Activated CD4-positive, alpha-beta T cell treated with anti-CD3 and anti-CD28 coated beads for 1 hour (primary cell): Measurements from ENCODE around the gene PAX5.
A peak's percentile ranks its signal among the peaks of the same experiment; 100 is the strongest.
"Not testable (repeated sequence)": the region's sequence is repeated elsewhere in the genome, so short reads cannot be mapped to it uniquely, and the experiment has no call there.

Source experiments
- DNase-seq: peaks from one replicate; pipeline ENCODE4 v3.0.0-alpha.2; 2020

Gene PAX5

DNA sequence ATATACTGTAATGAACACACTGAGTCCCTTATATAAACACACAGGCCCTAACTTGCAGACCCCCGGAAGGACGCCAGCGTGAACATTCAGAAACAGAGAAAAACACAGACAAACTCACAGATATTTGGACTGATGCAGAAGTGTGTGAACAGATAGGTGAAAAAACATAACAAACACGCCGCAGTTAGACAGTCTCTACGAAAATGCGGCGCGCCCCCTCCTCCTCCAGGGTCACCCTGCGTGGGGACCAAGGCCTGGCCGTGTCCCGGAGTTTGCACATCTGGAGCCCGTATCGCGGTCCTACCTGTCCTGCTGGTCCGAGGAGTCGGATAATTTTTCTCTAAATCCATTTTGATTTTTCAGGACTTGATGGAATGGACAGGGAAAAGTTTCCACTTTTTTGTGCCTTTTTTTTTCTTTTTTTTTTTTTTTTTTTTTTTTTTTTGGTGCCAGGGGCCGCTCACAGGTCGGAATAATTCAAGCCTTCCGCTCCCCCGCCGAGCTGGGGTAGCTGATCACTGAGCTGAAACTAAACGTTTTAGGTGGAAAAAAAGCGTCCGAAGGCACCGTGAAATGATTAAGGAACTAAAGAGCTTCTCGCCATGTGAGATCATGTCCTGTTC lies at the start of gene PAX5:
Gene PAX5 (minus strand): TSS at position 587 of the 623 bp plus-strand sequence. CDS start 237 bp downstream, at position 350.
- DNase-seq, result no peak

DNA sequence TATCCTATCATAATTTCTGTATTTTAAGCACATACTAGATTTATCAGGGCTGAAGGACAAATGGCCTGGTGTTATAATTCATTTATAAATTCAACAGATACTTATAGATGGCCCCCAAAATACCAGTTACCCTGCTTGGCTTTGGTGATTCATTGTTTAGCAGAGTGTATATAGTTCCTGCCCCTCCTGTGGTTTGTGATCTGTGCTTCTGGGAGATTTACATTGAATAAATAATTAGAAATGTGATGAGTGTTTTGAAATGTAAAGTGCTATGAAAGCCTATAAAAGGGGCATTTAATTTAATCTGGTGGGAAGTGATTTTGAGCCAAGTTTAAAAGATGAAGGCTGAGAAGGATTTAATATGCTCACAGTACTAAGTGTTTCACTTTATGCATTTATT lies 49.6 kb upstream of the PAX5 start:
- DNase-seq, result no peak

DNA sequence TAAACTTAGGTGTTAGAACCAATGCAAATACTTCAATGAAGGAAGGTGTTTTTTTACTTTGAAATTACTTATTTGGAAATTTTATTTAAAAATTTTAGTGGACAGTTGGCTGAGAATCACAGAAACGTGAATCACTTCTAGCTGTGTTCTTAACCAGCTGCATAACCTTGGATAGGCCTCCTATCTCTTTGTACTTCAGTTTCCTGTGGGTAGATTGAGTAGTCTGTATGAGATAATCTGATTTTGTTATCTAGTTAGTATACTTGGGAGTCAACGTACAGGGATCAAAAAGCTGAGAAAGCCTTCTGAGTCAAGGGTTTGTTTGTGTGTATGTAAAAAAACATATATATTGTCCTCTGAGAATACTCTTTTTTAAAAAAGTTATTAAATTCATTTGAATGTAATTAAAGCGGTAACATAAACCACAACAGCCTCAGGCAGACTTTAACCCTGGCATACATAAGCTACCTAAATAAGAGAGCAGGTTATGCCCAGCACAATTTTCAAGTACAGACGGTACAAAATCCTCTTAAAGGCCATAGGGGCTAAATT lies 48.2 kb upstream of the PAX5 start:
- DNase-seq, result no peak

DNA sequence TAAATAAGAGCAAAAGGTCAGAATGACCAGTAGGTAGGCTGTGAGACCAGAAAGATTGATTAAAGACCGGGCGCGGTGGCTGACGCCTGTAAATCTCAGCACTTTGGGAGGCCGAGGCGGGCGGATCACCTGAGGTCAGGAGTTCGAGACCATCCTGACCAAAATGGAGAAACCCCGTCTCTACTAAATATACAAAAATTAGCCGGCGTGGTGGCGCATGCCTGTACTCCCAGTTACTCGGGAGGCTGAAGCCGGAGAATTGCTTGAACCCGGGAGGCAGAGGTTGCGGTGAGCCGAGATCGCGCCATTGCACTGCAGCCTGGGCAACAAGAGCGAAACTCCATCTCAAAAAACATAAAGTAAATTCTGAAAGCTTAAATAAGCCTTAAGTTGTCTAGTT lies 47.4 kb upstream of the PAX5 start:
- DNase-seq, result not testable (repeated sequence)

DNA sequence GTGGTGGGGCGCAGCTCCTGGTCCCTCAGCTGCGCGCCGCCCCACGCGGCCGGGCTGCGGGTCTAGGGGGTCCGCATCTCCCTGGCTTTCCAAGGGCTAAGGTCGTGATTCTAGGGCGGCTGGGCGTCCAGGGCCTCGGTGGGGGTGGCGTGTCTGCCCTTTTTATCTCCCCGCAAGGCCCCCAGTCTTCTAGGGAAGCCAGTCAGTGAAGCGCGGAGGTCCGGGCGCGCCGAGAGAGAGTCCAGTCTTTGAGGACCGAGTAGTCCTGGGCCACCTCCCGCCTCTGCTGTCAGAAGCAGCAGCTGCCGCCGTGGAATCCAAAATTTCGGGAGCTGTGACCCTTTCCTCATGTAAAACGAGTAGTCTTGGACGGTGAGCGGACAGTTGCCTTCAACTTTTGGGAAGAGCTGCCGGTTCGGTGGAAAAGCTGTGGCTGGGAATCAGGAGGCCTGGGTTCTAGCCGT lies 46.1 kb upstream of the PAX5 start:
- not testable (repeated sequence) for DNase-seq

DNA sequence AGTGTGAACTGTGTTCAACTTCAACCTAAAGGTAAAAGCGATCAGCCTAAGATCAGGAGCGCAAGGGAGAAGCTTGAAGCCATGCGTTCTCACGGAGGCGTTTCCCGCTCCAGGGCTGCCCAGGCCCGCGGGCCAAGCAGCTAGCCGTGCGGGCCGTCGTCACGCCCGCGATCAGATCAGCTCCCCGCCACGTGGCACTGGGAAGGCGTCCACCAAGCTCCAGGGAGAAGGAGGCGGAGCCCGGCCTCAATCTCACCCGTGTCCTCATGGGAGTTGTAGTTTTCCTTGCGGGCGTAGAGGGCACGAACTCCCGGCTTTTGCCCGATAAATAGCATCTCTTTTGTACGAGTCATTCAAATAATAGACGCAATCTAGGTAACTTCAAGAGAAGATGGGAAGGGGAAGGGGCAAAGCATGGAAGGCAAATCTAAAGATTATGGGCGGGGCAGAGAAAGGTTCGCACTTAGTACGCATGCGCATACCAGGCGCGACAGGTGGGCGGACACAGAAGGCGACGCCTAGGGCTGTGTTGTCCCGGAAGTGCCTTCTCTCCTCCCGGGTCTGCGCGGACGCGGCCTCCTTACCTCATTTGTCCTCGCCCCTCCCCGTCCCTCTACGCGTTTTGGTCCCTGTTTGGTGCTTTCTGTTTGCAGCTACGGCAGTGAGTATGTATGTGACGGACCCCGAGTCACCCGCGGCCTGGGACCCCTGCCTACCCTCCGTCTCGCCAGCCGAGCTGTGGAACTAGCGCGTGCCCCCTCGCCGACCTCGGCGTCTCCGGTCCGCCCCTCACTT lies 45.5 kb upstream of the PAX5 start:
- DNase-seq, result peak; percentile 88

DNA sequence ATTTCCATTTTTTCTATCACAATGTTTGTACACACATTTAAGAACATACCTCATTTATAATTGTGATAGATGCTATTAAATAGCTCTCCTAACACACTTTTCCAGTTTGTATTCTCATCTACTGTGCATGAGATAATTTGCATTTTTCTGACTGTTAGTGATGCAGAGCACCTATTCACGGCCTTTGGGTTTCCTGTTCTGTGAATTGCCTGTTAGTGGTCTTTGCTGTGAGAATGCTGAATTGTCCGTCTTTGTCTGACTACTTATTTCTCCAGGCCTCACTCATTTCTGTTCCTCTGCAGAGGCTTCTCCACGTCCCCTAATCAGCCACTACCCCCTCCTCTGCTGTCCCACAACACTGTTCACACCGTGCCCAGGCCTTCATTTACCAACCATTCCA lies 40.7 kb upstream of the PAX5 start:
- not testable (repeated sequence) for DNase-seq

DNA sequence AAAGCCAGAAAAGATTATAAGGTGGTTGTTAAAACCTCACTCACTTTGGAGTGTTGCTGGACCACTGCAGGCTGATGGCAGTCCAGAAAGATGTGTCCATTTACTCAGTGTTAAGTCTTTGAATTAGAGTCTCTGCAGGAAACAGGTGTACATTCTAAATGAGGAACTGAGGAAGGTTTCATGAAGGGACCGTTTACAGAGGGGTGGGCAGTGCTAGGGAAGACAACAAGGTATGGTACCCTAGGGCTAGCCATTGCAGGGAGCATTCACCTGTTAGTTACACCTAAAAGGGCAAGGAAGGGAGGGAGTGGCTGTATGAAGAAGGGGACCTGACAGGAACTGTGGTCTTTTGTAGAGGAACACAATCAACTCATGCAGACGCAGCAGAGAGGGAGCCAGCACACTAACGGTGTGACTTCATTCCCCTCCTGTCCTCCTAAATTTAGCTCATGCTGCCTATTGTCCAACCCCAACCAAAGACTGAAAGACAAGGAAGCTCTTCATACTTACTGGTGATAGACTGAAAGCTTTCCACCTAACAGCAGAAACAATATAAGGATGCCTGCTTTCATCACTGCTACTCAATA lies 32.2 kb upstream of the PAX5 start:
- DNase-seq, result no peak

DNA sequence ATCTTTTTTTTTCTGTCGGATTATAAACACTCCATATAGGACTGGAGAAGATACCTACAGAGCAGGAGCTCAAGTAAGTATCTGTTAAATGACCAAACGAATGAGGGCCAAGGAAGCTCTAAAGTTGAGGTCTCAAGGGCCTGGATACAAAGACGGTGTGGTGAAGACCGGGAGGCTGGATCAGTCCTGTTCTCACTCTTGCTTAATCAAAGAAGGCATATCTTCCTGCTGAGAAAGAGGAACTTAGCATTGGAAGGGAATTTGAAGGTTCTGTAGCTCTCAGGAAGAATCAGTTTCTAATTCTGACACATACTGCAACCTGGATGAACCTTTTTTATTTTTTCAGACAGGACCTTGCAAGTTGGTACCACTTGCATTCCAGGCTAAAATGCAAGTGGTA lies 28.3 kb upstream of the PAX5 start:
- no peak for DNase-seq

DNA sequence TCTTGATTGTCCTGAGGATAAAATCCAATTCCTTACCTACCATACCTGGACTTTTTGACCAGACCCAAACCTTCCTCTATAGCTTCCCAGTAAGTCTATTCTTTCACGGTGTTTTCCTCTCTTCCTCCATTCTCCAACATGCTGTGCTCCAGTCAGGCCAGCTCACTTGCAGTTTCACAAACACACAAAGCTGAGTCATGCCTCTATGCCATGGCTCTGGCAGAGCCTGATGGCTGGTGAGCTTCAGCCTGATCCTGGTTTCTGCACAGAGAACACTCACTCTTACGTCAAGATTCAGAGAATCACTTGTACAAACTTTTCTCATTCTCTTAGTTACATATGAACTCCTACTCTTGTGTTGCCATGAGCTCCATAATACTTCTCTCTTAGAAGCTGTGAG lies 27.7 kb upstream of the PAX5 start:
- no peak for DNase-seq

DNA sequence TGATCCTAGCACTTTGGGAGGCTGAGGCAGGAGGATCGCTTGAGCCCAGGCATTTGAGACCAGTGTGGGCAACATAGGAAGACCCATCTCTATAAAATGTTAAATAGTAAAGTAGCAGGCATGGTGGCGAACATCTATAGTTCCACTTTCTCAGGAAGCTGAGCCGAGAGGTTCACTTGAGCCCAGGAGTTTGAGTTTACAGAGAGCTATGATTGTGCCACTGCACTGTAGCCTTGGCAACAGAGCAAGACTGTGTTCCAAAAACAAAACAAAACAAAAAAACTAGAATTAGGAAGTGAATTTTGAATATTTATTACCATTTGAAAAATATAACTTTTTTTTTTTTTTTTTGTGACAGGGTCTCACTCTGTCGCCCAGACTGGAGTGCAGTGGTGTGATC lies 26.8 kb upstream of the PAX5 start:
- no peak for DNase-seq

DNA sequence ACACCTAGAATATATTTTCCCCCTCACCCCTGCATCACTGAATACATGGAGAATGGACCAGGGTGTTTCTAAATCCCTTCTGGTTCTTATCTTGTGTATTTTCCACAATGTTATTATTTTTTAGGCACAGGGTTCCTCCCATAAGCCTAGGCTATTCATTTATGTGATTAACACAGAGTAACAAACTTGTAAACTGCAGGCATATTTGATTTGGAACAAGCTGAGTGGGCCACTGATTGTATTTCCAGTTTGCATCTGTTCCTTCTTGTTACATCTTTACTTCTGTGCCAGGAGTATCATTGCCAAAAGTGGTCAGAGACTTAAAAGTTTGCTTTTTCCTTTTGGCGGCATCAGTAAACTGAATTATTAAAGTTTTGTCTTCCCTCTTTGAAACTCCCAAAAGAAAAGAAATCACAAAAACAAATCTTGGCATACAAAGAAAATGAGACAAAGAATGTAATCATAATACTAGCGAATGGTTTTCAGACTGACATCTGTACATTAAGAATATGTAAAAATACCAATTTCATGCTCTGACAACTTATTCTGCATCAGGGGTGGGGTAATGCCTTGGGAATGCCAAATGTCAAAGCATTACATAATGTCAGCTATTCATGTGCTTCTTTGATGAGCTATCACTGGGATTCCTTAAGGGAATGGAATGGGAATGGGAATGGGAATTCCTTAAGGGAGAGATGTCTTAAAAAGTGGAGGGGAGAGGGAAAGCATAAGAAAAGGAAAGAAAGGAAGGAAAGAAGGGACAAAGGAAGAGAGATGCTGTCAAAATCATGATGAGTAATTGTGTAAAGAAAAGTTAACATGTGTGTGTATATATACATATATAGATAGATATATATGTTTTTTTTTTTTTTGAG lies 22.2 kb upstream of the PAX5 start:
- no peak for DNase-seq

DNA sequence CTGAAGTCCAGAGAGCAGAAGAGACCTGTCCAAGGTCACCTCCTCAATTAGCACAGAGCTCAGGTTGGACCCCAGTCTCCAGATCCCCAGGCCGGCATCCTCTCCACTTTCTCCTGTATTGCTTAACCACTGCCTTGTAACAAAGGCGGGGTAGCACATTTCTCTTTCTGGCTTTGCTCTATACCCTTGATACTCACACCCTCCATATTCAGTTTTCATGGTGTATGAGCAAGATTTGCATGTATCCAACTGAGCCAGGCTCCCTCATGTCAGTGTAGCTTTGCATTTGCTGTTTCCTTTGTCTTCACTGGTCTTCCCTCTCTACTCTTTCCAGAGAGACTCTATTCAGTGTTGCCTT lies 20.3 kb upstream of the PAX5 start:
- not testable (repeated sequence) for DNase-seq

DNA sequence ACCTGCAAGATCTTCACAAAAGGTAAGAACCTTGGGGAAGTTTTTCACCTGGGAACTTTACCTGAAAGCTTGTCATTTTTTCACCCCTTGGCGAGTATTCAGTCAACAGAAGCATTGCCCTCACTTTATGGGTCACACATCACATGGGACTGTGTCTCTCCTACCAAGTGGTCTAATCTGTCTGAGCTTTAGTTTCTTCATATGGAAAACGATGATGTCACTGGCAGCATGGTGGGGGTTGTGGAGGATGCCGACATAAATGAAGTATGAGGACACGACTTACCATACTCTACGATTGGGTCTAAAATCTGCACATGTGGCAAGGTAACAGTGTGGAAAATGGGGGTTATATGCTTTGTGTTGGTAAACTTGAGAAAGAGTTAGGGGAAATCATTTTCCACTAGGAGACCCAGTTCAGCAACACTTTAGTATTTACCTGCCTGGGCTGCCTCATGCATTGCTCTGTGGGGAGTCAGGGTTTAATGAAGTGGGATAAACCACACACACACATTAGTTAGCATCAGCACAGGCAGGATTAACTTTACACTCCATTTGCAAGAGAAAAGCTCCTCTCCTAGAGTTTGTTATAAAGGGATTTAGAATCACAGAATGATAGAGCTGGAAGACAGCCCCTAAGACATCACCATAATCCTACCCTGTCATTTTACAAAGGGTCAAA lies 19.8 kb upstream of the PAX5 start:
- no peak for DNase-seq

DNA sequence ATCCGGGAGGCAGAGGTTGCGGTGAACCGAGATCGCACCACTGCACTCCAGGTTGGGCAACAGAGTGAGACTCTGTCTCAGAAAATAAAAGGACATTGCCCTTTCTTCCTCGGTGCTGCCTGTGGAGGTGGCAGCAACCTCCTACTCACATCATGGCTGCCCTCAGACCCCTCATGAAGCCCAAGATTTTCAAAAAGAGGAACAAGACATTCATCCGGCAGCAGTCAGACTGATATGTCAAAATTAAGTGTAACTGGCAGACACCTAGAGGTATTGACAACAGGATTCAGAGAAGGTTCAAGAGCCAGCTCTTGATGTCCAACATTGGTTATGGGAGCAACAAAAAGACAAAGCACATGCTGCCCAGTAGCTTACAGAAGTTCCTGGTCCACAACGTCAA lies 12.6 kb upstream of the PAX5 start:
- no peak for DNase-seq

DNA sequence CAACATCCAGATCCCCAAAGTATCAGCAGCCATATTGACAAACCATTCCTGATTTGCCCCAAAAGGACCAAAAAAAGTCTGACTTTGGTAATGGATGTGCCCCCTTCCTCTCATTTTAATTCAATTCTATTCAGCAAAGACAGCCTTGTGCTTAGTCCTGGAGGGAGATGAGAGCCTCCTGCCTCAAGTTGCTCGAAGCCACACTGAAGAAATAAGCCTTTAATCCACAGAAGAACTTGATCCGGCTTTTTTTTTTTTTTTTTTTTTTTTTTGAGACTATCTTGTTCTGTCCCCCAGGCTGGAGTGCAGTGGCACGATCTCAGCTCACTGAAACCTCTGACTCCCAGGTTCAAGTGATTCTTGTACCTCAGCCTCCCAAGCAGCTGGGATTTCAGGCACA lies 8.4 kb upstream of the PAX5 start:
- DNase-seq, result no peak

DNA sequence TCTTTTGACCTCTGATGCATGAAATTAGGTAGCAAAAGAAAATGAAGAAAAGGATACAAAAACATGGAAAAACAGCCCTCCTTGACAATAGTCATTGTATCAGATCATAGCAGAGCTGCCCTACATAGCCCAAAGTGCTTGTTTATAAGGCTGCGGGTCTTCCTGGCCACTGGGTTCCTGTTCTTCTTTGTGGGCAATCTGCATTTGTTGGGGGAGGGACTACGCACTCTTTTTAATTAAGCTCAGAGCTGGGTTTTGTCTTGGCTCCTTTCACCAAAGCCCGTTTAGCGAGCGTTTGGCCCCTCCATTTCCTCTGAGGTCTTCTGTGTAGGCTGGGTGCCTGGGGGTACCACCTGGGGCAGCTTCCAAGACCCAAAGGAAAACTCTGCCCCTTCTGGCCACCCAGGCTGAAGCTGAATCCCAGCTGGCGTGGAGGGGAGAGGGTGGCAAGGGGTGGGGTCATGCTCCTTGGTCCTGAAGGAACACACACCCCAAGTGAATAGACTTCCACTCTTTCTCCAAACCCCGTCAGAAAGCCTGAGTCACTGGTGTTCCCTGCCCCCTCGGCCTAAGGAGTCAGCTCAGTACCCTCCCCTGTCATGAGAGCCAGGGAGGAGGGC lies 6.5 kb upstream of the PAX5 start:
- no peak for DNase-seq

DNA sequence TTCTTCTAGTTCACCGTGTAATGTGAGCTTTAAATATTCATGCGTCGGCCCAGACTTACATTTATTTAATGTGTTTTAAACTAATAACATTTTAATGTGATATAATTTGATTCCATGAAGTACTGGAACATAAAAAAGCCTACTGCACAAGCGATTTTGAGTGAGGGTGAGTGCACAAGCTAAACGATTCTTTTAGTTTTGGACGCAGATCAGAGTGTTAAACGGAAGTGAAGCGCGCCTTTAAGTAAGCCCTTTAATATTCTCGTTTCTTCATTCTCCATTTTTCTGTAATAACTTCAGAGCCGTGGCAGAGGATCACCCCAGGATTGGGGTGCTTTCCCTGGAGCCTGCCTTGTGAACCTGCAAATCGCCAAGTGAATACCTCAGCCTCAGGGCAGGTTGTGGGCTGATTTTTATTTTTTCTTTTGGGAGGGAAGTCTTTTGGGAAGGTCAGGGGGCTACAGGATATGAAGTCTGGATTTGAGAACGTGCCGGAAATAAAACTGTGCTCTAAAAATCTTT lies 4.9 kb upstream of the PAX5 start:
- DNase-seq, result no peak

DNA sequence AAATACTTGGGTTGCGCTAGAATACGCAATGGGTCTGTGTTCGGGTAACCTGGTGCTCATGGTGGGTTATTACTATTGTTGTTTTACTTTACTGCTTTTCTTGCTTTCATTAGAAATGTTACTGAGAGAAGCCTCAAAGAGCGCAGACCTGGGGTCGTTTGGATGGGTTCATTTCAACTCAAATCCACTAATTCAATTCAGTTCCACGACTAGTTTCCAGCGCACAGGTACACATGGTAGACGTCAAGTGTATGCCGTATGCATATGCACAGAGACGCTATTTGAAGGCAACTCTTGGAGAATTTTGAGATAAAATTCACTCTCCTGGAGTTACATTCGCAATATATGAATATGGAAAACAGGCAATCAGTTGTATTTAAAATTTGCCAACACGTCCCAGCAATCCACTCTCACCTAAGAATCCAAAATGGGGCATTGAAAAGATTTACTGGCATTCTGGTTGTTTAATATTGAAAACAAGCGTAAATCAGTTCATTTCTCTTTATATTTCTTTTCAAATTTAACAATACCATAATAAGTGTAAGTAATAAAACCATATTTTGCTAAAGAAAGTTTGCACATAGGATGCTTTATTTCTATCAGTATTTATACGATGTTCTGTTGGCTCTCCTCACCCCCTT lies 4.4 kb upstream of the PAX5 start:
- no peak for DNase-seq

DNA sequence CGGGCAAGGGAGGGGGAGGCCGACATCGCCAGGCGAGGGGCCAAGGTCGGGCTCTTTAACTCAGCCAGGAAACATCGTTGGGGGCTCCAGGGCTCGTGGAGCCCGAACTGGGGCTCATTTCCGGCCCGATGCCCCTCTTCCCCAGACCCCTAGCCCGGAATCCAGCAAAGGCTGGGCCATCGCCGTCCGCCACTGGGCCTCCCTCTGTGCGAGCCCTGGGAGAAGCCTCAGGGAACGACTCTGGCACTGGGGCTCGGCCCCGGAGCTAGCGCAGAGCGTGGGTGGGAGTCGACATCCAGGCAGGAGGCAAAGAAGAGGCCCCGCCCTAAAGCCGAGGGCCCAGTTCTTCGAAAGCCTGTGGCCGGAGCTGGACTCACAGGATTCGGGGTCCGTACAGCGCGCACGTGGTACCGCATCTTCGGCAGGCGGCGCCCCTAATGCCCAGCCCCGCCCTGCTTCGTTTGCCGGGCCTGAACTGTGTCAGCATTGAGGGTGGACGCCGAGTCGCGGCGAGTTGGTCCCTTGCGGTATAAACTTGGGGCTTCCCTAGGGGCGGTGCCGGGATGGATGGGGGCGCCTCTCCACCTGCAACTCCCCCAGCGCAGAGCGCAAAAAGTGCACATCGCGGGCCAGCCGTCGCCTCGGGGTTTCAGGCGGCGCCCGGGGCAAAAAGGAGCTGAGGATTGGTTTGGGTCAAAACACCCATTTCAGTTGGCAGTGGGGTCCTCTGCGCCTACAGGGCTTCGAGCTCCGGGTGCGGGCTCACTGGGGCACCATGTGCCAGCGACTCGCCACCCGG lies 3.6 kb upstream of the PAX5 start:
- DNase-seq, result no peak
